GM19468 (cell line): Measurements from ENCODE around the gene APBA2.

Experiments
- ATAC-seq: cut with Tn5 transposase; IDR thresholded peaks from one replicate; pipeline ENCODE4 v1.9.1; 2021; ENCODE audit warnings: mild to moderate bottlenecking, moderate library complexity, moderate number of reproducible peaks; ENCODE audit not compliant: unreplicated experiment; ENCODE audit errors: extremely low read depth

Gene APBA2

GRCh38 chr15:28952666-28953491, 67.1 kb downstream of the APBA2 start:
- ATAC-seq: no peak

DNA sequence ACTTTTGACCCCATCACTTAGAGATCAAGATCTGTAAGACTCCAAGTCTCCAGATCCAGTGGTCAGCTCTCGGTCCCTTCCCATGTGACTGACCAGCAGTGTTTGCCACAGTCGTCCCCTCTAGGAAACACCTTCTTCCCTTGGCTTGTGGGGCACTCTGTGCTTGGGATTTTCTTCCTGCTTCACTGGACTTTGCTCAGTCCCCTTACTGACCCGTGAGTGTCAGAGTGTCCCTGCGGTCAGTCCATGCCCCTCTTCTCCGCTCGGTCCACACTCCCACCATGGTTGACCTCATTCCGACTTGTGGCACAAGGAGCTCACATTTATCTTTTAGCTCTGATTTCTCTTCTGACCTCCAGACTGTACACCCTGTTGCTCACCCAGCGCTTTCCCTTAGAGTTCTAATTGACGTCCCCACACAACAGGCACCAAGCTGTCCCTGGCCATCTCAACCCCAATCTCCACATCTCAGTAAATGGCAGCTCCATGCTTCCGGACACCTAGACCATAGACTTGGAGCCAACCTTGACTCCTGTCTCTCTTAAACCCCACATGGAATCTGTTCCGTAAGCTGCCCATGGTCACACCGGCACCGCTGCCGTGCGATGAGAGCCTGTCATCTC, 67.9 kb downstream of the APBA2 start:
- no peak for ATAC-seq

- no peak for ATAC-seq
Measured at GRCh38 chr15:28954466-28955159, 68.8 kb downstream of the APBA2 start.

GRCh38 chr15:28955160-28955992, 69.6 kb downstream of the APBA2 start:
- ATAC-seq: peak; percentile 57

- ATAC-seq: no peak
Measured at GRCh38 chr15:28955993-28956421, 70.2 kb downstream of the APBA2 start.

GRCh38 chr15:28956491-28956890, 70.7 kb downstream of the APBA2 start:
- no peak for ATAC-seq

DNA sequence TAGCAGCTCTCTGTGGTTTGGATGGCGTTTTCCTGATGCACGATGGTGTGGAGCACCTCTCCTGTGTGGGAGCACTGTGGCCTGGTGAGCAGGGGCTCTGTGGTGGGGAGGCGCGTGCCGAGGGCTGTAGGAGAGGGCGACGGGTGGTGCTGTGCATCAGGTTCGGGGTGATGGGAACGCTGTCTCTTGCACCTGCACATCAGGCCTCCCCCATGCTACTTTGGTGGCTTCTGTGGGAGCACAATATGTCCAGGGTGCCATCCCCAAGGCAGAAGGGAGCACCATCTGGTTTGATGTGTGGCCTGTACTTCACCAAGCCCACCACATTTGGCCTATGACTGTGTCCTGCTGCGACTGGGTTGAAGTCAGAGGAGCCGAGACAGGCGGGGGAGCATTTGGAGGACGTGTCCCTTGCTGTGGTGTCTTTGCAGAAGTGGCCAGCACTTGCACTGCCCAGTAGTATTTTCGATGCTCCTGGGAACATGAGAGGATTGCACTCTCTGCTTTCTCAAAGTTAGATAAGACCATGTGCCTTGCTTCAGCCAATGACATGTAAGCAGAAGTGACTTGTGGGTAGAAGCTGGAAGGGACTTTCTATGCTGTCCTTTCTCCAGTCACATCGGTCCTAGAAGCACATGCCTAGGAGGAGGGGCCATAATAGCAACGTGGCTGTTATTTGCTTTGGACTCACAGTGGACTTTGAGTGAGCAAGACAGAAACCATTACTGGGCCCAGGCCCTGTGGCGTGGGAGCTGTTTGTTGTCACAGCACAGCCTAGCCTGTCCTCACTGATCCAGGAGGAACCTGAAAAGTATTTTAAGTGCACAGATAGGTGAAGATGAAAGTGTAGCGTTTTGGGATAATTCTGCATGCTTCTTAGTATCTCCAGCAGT, 72.1 kb downstream of the APBA2 start:
- ATAC-seq: no peak

DNA sequence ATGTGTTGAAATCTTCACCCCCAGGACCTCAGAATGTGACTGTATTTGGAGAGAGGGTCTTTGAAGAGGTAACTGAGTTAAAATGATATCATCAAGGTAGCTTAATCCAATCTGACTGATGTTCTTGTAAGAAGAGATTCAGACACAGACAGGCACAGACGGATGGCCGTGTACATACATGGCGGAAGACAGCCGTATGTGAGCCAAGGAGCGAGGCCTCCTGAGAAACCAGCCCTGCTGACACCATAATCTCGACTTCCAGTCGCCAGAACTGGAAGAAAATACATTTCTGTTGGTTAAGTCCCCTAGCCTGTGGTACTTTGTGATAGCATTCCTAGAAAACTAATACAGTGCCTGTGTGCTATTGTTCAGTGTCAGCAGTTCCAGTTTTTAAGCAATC, 73.6 kb downstream of the APBA2 start:
- no peak for ATAC-seq

DNA sequence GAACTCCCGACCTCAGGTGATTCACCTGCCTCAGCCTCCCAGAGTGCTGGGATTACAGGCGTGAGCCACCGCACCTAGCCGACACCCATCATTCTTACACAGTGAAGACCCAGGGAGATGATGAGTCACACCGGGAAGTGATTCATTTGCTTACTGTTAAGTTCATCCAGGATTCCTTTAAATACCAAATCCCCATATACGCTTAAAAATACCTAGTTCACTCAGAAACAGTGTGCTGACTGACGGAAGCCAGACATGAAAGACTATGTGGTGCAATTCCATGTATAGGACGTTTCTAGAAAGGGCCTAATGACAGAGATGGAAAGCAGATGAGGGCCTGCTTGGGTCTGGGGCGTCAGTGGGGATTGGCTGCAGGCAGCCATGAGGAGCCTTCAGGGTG, 75.2 kb downstream of the APBA2 start:
- ATAC-seq: no peak

DNA sequence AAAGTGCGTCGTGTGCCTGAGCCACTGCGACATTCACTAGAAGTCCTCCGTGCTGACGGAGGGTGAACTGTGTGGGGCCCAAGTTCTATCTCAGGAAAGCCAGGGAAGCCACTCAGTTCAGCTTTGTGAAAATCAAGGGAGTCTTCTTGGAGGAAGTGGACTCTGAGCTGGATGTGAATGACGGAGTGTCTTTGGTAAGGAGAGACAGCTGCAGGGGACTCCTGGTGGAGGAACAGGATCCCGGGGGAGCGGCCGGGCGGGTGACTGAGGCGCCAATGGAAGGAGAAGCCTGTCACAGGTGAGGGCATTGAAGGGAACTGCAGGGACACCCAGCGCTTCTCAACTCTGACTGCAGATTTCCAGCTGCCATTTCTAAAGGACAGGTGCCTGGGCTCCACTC, 75.6 kb downstream of the APBA2 start:
- no peak for ATAC-seq

GRCh38 chr15:28962851-28963710, 77.3 kb downstream of the APBA2 start:
- no peak for ATAC-seq

DNA sequence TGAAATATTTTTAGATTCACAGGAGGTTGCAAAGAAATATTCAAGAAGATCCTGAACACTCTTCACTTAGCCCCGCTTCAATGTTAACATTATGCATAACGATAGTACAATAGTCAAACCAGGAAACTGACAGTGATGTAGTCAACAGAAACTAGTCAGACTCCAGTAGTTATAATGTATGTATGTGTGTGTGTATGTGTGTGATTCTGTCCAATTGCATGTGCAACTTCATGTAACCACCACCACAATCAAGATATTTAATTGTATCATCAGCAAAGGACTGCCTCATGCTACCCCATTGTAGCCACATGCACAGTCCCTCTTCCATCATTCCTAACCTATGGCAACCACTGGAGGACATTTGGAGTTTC, 77.9 kb downstream of the APBA2 start:
- no peak for ATAC-seq

DNA sequence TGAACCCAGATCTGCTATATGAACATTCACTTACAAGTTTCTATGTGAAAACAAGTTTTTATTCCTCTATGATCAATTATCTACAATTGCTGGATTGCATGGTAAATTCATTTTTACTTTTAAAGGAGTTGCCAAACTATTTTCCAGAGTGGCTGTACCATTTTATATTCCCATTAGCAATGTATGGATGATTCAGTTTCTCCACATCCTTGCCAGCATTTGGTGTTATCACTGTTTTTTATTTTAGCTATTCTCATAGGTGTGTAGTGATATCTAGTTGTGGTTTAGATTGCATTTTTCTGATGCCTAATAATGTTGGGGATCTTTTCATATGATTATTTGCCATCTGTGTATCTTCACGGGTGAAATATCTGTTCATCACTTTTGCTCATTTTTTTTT, 78.3 kb downstream of the APBA2 start:
- no peak for ATAC-seq

DNA sequence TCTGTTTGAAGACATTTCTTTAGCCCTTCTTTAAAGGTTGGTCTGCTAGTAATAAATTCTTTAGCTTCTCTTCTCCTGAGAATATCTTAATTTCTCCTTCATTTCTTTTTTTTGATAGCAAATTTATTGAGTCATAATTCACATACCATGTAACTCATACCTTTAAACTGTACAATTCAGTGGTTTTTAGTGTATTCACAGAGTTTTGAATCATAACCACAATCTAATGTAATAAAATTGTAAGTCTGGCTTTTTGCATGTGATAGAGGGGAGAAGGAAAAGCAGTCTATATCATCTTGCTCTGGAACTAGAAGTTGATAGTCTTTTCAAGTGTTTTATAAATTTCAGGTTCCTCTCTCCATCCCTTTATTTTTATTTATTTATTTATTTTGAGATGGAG, 81.3 kb downstream of the APBA2 start:
- no peak for ATAC-seq

DNA sequence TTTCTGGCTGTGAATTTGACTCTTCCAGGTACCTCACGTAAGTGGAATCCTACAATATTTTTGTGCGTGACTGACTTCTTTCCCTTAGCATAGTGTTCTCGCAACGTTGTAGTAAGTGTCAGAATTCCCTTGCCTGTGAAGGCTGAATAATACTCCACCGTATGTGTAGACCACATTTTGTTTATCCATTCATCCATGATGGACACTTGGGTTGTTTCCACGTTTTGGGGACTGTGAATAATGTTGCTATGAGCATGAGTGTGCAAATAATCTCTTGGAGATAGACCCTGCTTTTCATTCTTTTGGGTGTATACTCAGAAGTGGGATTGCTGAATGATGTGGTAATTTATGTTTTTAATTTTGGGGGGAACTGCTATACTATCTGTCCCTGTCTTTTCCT, 82.2 kb downstream of the APBA2 start:
- no peak for ATAC-seq

DNA sequence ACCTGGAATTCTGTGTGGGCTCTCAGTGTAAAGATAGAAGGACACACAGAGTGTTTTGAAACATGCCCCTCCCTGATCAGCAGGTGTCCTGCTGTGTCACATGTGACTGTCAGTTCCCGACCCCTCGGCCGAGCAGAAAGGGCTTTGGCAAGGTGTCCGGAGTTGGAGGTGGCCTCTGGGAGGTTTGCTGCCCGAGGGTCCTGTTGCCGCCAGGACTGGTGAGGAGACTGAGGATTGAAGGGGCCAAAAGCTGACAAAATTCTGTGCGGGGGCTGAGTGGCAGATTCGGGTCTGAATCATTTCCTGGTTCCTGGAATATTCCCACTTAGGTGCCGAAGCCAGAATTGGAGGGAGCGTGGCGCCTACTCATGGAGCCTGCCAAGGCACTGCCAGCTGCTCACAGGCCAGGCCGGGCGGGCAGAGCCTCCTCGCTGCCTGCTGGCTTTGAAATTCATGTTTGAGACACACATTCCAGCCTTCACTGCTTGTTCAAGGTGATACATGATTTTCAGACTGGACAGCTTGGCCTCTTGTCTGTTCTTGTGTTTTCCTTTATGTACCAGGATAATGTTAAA, 83.8 kb downstream of the APBA2 start:
- ATAC-seq: no peak

- no peak for ATAC-seq
Measured at GRCh38 chr15:28974142-28974541, 88.4 kb downstream of the APBA2 start.

DNA sequence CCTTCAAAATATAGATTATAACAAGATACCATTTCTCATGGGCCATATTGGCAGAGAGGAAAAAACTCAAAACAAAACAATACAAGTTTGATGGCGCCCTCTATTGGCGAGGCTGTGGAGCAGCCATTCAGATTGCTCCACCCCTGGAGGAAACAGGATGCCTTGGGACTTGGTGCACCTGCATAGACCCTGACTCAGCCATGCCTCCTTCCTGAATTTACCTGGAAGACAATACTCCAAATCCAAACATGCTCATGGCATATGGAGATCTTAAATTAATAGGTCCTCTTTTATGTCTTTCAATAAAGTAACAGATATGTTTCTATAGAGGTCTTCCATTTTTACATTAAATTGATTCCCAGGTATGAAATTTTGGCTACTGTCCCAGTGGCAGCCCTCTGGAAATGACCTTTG, 90.0 kb downstream of the APBA2 start:
- ATAC-seq: no peak
